Endothelial cell of umbilical vein (primary cell): ENCODE measurements around the gene THAP11. TPM values are rescaled to one million over a fixed set of nuclear protein-coding genes. Genes with fewer than 3 reads are reported as not detected.

ENCODE experiments used
- BruUV-seq: library from RNA; stranded (reverse); fragments of 400-500 nt; replicated peaks from 2 replicates; lab custom pipeline; 2021; lab: Mats Ljungman, UMichigan
- CTCF ChIA-PET: fragments of 300-600, 350-600 bp; sonication (Branson Sonifier 250); formaldehyde crosslinking; loops from one replicate; lab custom pipeline; 2021; ENCODE audit warnings: antibody characterized with exemption, inconsistent platforms; lab: Charles Lee
- POLR2A ChIA-PET: fragments of 300-600, 350-600 bp; sonication (Branson Sonifier 250); formaldehyde crosslinking; loops from one replicate; lab custom pipeline; 2021; ENCODE audit warnings: antibody characterized with exemption, inconsistent platforms; lab: Charles Lee
- DNase-seq: peaks from one replicate; pipeline ENCODE4 v3.0.0-alpha.2; 2011; ENCODE audit warnings: low read depth, low spot score
- FAIRE-seq: peaks from 2 replicates; lab custom pipeline; 2011; peaks lifted over from hg19 to GRCh38; lab: Jason Lieb, UNC
- H2AFZ ChIP-seq: 2 replicates; pipeline ENCODE4 v1.6.0; 2012; ENCODE audit warnings: low read depth, low read length, control low read depth, inconsistent platforms
- H3K27ac ChIP-seq: 2 replicates; pipeline ENCODE4 v1.5.1; 2011; ENCODE audit warnings: low read depth, mild to moderate bottlenecking, control low read depth, low read length, moderate library complexity; ENCODE audit not compliant: insufficient read depth
- H3K27me3 ChIP-seq, 2 experiments: 2 replicates each; pipeline versions ENCODE4 v1.6.0 to v1.6.1; 2011; ENCODE audit warnings: low read length in 2 of 2, mixed read lengths in 1 of 2; ENCODE audit not compliant: control insufficient read depth in 2 of 2, insufficient read depth in 2 of 2
- H3K36me3 ChIP-seq, 2 experiments: 2 replicates in 1 of 2; 3 replicates in 1 of 2; pipeline ENCODE4 v1.5.1; 2011; ENCODE audit warnings: low read length in 2 of 2, mild to moderate bottlenecking in 1 of 2, moderate library complexity in 1 of 2; ENCODE audit not compliant: control insufficient read depth in 2 of 2, insufficient read depth in 2 of 2; ENCODE audit errors: extremely low read depth in 1 of 2
- H3K4me1 ChIP-seq: 3 replicates; pipeline ENCODE4 v1.5.1; 2011; ENCODE audit warnings: mild to moderate bottlenecking, low read length; ENCODE audit not compliant: control insufficient read depth, insufficient read depth; ENCODE audit errors: extremely low read depth
- H3K4me2 ChIP-seq: 2 replicates; pipeline ENCODE4 v1.6.1; 2011; ENCODE audit warnings: low read length, control low read depth, mixed read lengths; ENCODE audit not compliant: insufficient read depth
- H3K4me3 ChIP-seq, 3 experiments: fragments of 200-600 bp in 1 of 3; sonication (generic), shearing (Covaris generic) in 1 of 3; replicated peaks in 1 of 3; 2 replicates each; pipeline ENCODE4 v1.5.1; 2011 to 2016; ENCODE audit warnings: control low read depth in 3 of 3, low read length in 3 of 3, mild to moderate bottlenecking in 2 of 3, inconsistent platforms in 1 of 3, low read depth in 1 of 3, moderate library complexity in 1 of 3; ENCODE audit not compliant: insufficient read depth in 1 of 3
- H3K79me2 ChIP-seq: 2 replicates; pipeline ENCODE4 v1.6.0; 2012; ENCODE audit warnings: low read length, inconsistent platforms; ENCODE audit not compliant: control insufficient read depth, insufficient read depth
- H3K9ac ChIP-seq: replicated peaks from 2 replicates; pipeline ENCODE3; 2011; ENCODE audit warnings: low read length, control low read depth; ENCODE audit not compliant: insufficient read depth; ENCODE audit errors: extremely low read depth
- H3K9me1 ChIP-seq: replicated peaks from 3 replicates; pipeline ENCODE4 v1.6.0; 2011; ENCODE audit warnings: mild to moderate bottlenecking, low read length; ENCODE audit not compliant: control insufficient read depth, insufficient read depth; ENCODE audit errors: extremely low read depth
- H3K9me3 ChIP-seq: replicated peaks from 2 replicates; pipeline ENCODE4 v1.5.1; 2012; ENCODE audit warnings: low read length, inconsistent platforms; ENCODE audit not compliant: control insufficient read depth, insufficient read depth
- H4K20me1 ChIP-seq: replicated peaks from 2 replicates; pipeline ENCODE3; 2011; ENCODE audit warnings: mild to moderate bottlenecking, low read length; ENCODE audit not compliant: control insufficient read depth, insufficient read depth; ENCODE audit errors: extremely low read depth
- CTCF ChIP-seq, 2 donors: IDR thresholded peaks; 1 replicate in 1 of 2; 2 replicates in 1 of 2; pipeline ENCODE4 v1.5.1; 2011; ENCODE audit warnings: low read length in 2 of 2, mild to moderate bottlenecking in 2 of 2, moderate library complexity in 2 of 2, control low read depth in 1 of 2, inconsistent platforms in 1 of 2, low read depth in 1 of 2; ENCODE audit not compliant: insufficient read depth in 1 of 2; ENCODE audit errors: extremely low read depth in 1 of 2
- JUN ChIP-seq: IDR thresholded peaks from 2 replicates; pipeline ENCODE4 v1.6.1; 2011; ENCODE audit warnings: borderline replicate concordance, low read depth; ENCODE audit not compliant: insufficient read length, insufficient read depth
- MYC ChIP-seq: IDR thresholded peaks from one replicate; pipeline ENCODE4 v1.6.1; 2011; ENCODE audit warnings: mild to moderate bottlenecking, low read depth, low read length
- POLR2A ChIP-seq: IDR thresholded peaks from 2 replicates; pipeline ENCODE4 v1.6.1; 2012; ENCODE audit warnings: low read depth, mild to moderate bottlenecking, control low read depth, low read length
- POLR2AphosphoS5 ChIP-seq: IDR thresholded peaks from 2 replicates; pipeline ENCODE4 v1.6.1; 2012; ENCODE audit warnings: low read depth, mild to moderate bottlenecking, control low read depth, low read length, moderate library complexity; ENCODE audit not compliant: insufficient read depth
- dilution Hi-C: fragments of 300-500 bp; cut with MboI; formaldehyde crosslinking; loops from one replicate; pipeline ENCODE4 v1.15.0; 2019; ENCODE audit warnings: low sequenced_read_pairs; ENCODE audit not compliant: extremely low pct_ligation_motif_present
- intact Hi-C: fragments of 100-400 bp; cut with micrococcal nuclease; formaldehyde crosslinking; loops from one replicate; pipeline ENCODE4 v1.10.0; 2022
- polyA plus RNA-seq, 4 experiments: library from polyadenylated mRNA; depleted of rRNA in 3 of 4; stranded (reverse) in 3 of 4; unstranded in 1 of 4; fragments of >200 nt; gene quantifications; 2 replicates each; pipeline versions ENCODE4 v1.2.1 to v1.2.3, GENCODE V29; 2011 to 2012; ENCODE audit warnings: missing spikeins in 1 of 4
- total RNA-seq: library from RNA; stranded (reverse); gene quantifications from 2 replicates; pipeline ENCODE4 v1.2.3, GENCODE V29; 2021

THAP11 gene
- total and polyA plus RNA-seq, 2 donors (not counting 3 experiments of a cell fraction or from before 2014, with no cell fraction given) = 24.0 to 25.9 TPM

DNA sequence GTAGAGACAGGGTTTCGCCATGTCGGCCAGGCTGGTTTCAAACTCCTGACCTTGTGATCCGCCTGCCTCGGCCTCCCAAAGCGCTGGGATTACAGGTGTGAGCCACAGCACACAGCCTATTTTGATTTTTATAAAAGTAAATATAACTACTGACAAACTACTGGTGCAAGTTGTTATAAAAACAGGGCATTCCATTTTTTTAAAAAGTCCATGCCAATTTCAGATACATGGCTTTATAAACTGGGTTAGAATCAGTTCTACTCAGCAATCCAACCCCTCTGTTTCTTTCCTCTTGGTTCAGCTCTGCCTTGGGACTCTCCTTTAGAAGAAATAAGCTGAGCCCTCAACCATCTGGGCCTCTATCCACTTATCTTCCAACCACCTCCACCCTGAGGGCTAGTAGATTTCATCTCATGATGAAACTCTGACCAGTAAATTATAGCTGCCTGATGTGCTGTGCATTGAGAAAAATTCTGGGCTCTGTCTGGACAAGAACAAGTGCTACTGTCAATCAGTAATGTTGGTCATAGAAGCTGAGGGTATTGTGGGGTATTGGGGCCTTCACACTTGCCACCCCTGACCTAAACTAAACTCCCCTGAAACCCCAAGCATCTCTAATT lies 45.9 kb upstream of the THAP11 start:
- no peak for TF ChIP-seq JUN
- TF ChIP-seq MYC = no peak
- no peak for TF ChIP-seq POLR2AphosphoS5
- TF ChIP-seq POLR2A = no peak
- TF ChIP-seq CTCF (IDR thresholded peaks at IDR 0.05; ENCODE audit: extremely low read depth in 1 of 2, insufficient read depth in 1 of 2, low read depth in 1 of 2, low read length in 2 of 2) = no peak
- BruUV-seq = no TSS peak
- ChIA-PET CTCF (interaction anchor here (1.6 to 2.3 kb wide), 2 partner anchors 20 to 123 kb away, joined by 5 to 11 read pairs; no protein-coding TSS in a partner anchor), POLR2A (no interaction called here)
- H3K4me1 ChIP-seq = no peaks in the 10 kb centered on the region
- H3K4me2 ChIP-seq = no peak overlapping the region
- peaks cover 0 to 8% of the 10 kb centered on the region in 2 experiments for H3K36me3 ChIP-seq
- DNase-seq (no peak), FAIRE-seq (no peak)
- H4K20me1 ChIP-seq = no peaks in the 10 kb centered on the region
- no peaks in the 10 kb centered on the region for H3K9me1 ChIP-seq
- no peak overlapping the region for H3K27ac ChIP-seq
- H3K9ac ChIP-seq = no peak overlapping the region
- intact Hi-C loops = no loop called here
- H3K4me3 ChIP-seq = no peak overlapping the region
- dilution Hi-C loops = no loop called here
- no peaks in the 10 kb centered on the region for H3K9me3 ChIP-seq
- H2AFZ ChIP-seq = no peak overlapping the region
- peaks cover 39% of the 10 kb centered on the region for H3K79me2 ChIP-seq
- no peaks in the 10 kb centered on the region for H3K27me3 ChIP-seq
